MM.1S (cell line): ENCODE measurements around the gene GPR107.

Source experiments
- EZH2 ChIP-seq: fragments of 300-600 bp; sonication (generic); optimal IDR thresholded peaks from 2 replicates; pipeline ENCODE3; 2017; ENCODE audit warnings: low read depth, mild to moderate bottlenecking, antibody characterized with exemption, low read length, mixed read lengths
- EZH2phosphoT487 ChIP-seq: fragments of 300-600 bp; sonication (generic); IDR thresholded peaks from 2 replicates; pipeline ENCODE4 v1.6.1; 2018; ENCODE audit warnings: antibody characterized with exemption, low read length
- TF ChIP-seq, protein P1 (sequence below): fragments of 300-600 bp; sonication (generic); IDR thresholded peaks from 2 replicates; pipeline ENCODE4 v1.5.1; 2016; ENCODE audit warnings: antibody characterized with exemption, low read length, mixed read lengths

- TF ChIP-seq, protein P1, sequence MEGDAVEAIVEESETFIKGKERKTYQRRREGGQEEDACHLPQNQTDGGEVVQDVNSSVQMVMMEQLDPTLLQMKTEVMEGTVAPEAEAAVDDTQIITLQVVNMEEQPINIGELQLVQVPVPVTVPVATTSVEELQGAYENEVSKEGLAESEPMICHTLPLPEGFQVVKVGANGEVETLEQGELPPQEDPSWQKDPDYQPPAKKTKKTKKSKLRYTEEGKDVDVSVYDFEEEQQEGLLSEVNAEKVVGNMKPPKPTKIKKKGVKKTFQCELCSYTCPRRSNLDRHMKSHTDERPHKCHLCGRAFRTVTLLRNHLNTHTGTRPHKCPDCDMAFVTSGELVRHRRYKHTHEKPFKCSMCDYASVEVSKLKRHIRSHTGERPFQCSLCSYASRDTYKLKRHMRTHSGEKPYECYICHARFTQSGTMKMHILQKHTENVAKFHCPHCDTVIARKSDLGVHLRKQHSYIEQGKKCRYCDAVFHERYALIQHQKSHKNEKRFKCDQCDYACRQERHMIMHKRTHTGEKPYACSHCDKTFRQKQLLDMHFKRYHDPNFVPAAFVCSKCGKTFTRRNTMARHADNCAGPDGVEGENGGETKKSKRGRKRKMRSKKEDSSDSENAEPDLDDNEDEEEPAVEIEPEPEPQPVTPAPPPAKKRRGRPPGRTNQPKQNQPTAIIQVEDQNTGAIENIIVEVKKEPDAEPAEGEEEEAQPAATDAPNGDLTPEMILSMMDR: no peak
- TF ChIP-seq EZH2phosphoT487 (no peak), EZH2 (no peak)
These were observed 4.1 kb upstream of the GPR107 start for GRCh38 chr9:130049431-130050210.
